Colonic mucosa (tissue), 4 donors: ENCODE measurements around the gene MAMLD1. TPM values are rescaled to one million over a fixed set of nuclear protein-coding genes. Genes with fewer than 3 reads are reported as not detected.

ENCODE experiments used
- DNase-seq: peaks from one replicate; pipeline ENCODE4 v3.0.0-alpha.2; 2020
- H3K27ac ChIP-seq: fragments of 200-600 bp; one replicate; pipeline ENCODE4 v1.8.0; 2021
- H3K27me3 ChIP-seq: fragments of 200-600 bp; one replicate; pipeline ENCODE4 v1.8.0; 2021
- H3K36me3 ChIP-seq: fragments of 200-600 bp; one replicate; pipeline ENCODE4 v1.8.0; 2021
- H3K4me1 ChIP-seq: fragments of 200-600 bp; one replicate; pipeline ENCODE4 v1.8.0; 2021; ENCODE audit warnings: mild to moderate bottlenecking
- H3K4me3 ChIP-seq: fragments of 200-600 bp; one replicate; pipeline ENCODE4 v1.8.0; 2021
- H3K9ac ChIP-seq, 2 donors: one replicate each; pipeline ENCODE4 v1.7.0; 2013; ENCODE audit warnings: control low read depth in 2 of 2, low read depth in 2 of 2, low read length in 2 of 2
- H3K9me3 ChIP-seq: fragments of 200-600 bp; one replicate; pipeline ENCODE4 v1.8.0; 2021
- CTCF ChIP-seq: fragments of 200-600 bp; IDR thresholded peaks from one replicate; pipeline ENCODE4 v1.8.0; 2022; ENCODE audit warnings: antibody characterized with exemption, mild to moderate bottlenecking
- intact Hi-C: fragments of 100-400 bp; cut with DNase I; formaldehyde crosslinking; loops from one replicate; pipeline ENCODE4 v1.14.1; 2022
- total RNA-seq, 2 donors: library from RNA; stranded (reverse); fragmentation: NEBNext Ultra II Directional in 1 of 2; extraction: Animal tissue kit (Norgen Biotek cat#: 25700) in 1 of 2; gene quantifications; one replicate each; pipeline ENCODE4 v1.2.1, GENCODE V29; 2021
- donor health status: healthy.
- donor health status: DM: no; HTN: no; CAD: no.
- donor health status: DM: no; HTN: no; CAD: no.

Gene MAMLD1
- total RNA-seq, 2 donors from 2014 or later: 0.49 to 0.93 TPM

GRCh38 chrX:150537851-150538250, 174.7 kb downstream of the MAMLD1 start:
- Histone ChIP-seq H3K27me3 (no peaks in the 10 kb centered on the region), H3K4me3 (no peak overlapping the region), H3K9me3 (no peaks in the 10 kb centered on the region), H3K9ac (no peak overlapping the region), H3K4me1 (no peaks in the 10 kb centered on the region), H3K36me3 (no peaks in the 10 kb centered on the region), H3K27ac (no peak overlapping the region)
- TF ChIP-seq CTCF: no peak
- intact Hi-C loops: no loop called here
- no peak for DNase-seq

GRCh38 chrX:150540965-150541364, 177.8 kb downstream of the MAMLD1 start:
- intact Hi-C loops: no loop called here
- no peaks in the 10 kb centered on the region for H3K9me3 ChIP-seq
- H3K4me3 ChIP-seq: no peak overlapping the region
- H3K27ac ChIP-seq: no peak overlapping the region
- no peak overlapping the region for H3K9ac ChIP-seq
- no peak for DNase-seq
- H3K4me1 ChIP-seq: no peaks in the 10 kb centered on the region
- no peak for TF ChIP-seq CTCF
- H3K36me3 ChIP-seq: no peaks in the 10 kb centered on the region
- no peaks in the 10 kb centered on the region for H3K27me3 ChIP-seq

- intact Hi-C loops: no loop called here
- DNase-seq: no peak
- no peak for TF ChIP-seq CTCF
- Histone ChIP-seq H3K27me3 (no peaks in the 10 kb centered on the region), H3K9me3 (no peaks in the 10 kb centered on the region), H3K27ac (no peak overlapping the region), H3K36me3 (no peaks in the 10 kb centered on the region), H3K4me3 (no peak overlapping the region), H3K9ac (no peak overlapping the region), H3K4me1 (peaks cover 6% of the 10 kb centered on the region)
Measured at GRCh38 chrX:150542846-150543229, 179.7 kb downstream of the MAMLD1 start.

GRCh38 chrX:150543230-150544155, 180.4 kb downstream of the MAMLD1 start:
- Histone ChIP-seq H3K9me3 (no peaks in the 10 kb centered on the region), H3K27ac (no peak overlapping the region), H3K9ac (no peak overlapping the region), H3K27me3 (no peaks in the 10 kb centered on the region), H3K36me3 (no peaks in the 10 kb centered on the region), H3K4me1 (peaks cover 6% of the 10 kb centered on the region), H3K4me3 (no peak overlapping the region)
- TF ChIP-seq CTCF: no peak
- intact Hi-C loops: no loop called here
- DNase-seq: no peak

- no peak overlapping the region for H3K9ac ChIP-seq
- TF ChIP-seq CTCF: no peak
- H3K4me1 ChIP-seq: peaks cover 6% of the 10 kb centered on the region
- no peaks in the 10 kb centered on the region for H3K9me3 ChIP-seq
- no peak overlapping the region for H3K27ac ChIP-seq
- no peaks in the 10 kb centered on the region for H3K36me3 ChIP-seq
- no peaks in the 10 kb centered on the region for H3K27me3 ChIP-seq
- intact Hi-C loops: no loop called here
- H3K4me3 ChIP-seq: no peak overlapping the region
- DNase-seq: peak; percentile 45
Measured at GRCh38 chrX:150544222-150544787, 181.2 kb downstream of the MAMLD1 start.
